Measurements from ENCODE around the gene TANGO2.

DNA sequence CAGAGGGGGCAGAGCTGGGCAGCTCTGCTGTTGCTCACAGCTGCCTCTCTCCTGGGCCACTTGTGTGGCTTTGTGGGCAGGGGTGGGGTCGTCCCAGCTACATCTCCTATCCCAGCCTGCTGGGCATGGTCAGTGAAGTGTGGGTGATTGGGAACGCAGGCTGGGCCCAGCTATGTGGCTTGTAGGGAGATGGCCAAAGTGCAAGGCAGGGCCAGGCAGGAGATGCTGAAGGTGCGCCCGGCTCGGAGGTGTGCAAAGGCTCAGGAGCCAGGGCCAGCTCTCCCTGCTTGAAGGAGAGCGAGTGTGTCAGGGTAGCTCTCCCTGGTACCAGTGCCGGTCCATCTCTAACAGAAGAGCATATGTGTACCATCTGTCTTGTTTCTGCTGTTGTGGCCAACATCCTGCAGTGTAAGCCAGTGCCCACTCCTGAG, 86.6 kb downstream of the TANGO2 start:
- TF ChIP-seq SUZ12 (IDR thresholded peaks at IDR 0.05; ENCODE audit: extremely low read depth, insufficient read depth, insufficient read length) (no peak), ZNF274 (IDR thresholded peaks at IDR 0.05; ENCODE audit: low read depth, low read length) (no peak), YY1 (IDR thresholded peaks at IDR 0.05; ENCODE audit: insufficient read depth, insufficient read length) (no peak)
